ENCODE measurements around the gene UBR4.

The UBR4 gene

GRCh38 chr1:19038732-19039131 is 171.3 kb downstream of the UBR4 start:
- DNase-seq (ENCODE audit: low read depth in 1 of 2, low spot score in 1 of 2), result no peak

- no peak for DNase-seq (ENCODE audit: low read depth in 1 of 2, low spot score in 1 of 2)
Observed at GRCh38 chr1:19038096-19038495, 172.0 kb downstream of the UBR4 start.

- no peak for DNase-seq (ENCODE audit: low read depth in 1 of 2, low spot score in 1 of 2)
Observed at GRCh38 chr1:19037659-19038058, 172.4 kb downstream of the UBR4 start.

- no peak for DNase-seq (ENCODE audit: low read depth in 1 of 2, low spot score in 1 of 2)
Observed at GRCh38 chr1:19036813-19037605, 173.1 kb downstream of the UBR4 start.

- DNase-seq (ENCODE audit: low read depth in 1 of 2, low spot score in 1 of 2), result no peak
Observed at GRCh38 chr1:19036041-19036812, 173.8 kb downstream of the UBR4 start.

- DNase-seq (ENCODE audit: low read depth in 1 of 2, low spot score in 1 of 2), result no peak
Observed at GRCh38 chr1:19035377-19036040, 174.6 kb downstream of the UBR4 start.

- DNase-seq (ENCODE audit: low read depth in 1 of 2, low spot score in 1 of 2), result no peak
Observed at GRCh38 chr1:19034721-19035120, 175.3 kb downstream of the UBR4 start.

GRCh38 chr1:19033926-19034680 is 176.0 kb downstream of the UBR4 start:
- DNase-seq (ENCODE audit: low read depth in 1 of 2, low spot score in 1 of 2), result no peak

- no peak for DNase-seq (ENCODE audit: low read depth in 1 of 2, low spot score in 1 of 2)
Observed at GRCh38 chr1:19033515-19033839, 176.6 kb downstream of the UBR4 start.

GRCh38 chr1:19032701-19033514 is 177.2 kb downstream of the UBR4 start:
- DNase-seq (ENCODE audit: low read depth in 1 of 2, low spot score in 1 of 2), result no peak

GRCh38 chr1:19032413-19032695 is 177.7 kb downstream of the UBR4 start:
- DNase-seq (ENCODE audit: low read depth in 1 of 2, low spot score in 1 of 2), result no peak

- DNase-seq (ENCODE audit: low read depth in 1 of 2, low spot score in 1 of 2), result no peak
Observed at GRCh38 chr1:19029191-19030085, 180.6 kb downstream of the UBR4 start.

- no peak for DNase-seq (ENCODE audit: low read depth in 1 of 2, low spot score in 1 of 2)
Observed at GRCh38 chr1:19028546-19029129, 181.4 kb downstream of the UBR4 start.

- no peak for DNase-seq (ENCODE audit: low read depth in 1 of 2, low spot score in 1 of 2)
Observed at GRCh38 chr1:19028110-19028509, 182.0 kb downstream of the UBR4 start.

Measured in stimulated activated CD4-positive, alpha-beta T cell treated with anti-CD3 and anti-CD28 coated beads, Interleukin-15, amount 100 ng/mL, for 1 hour (primary cell).